Activated CD4-positive, alpha-beta memory T cell treated with anti-CD3 and anti-CD28 coated beads for 36 hours (primary cell): Measurements from ENCODE around the gene COQ9. TPM values are rescaled to one million over a fixed set of nuclear protein-coding genes. Genes with fewer than 3 reads are reported as not detected.
A peak's percentile ranks its signal among the peaks of the same experiment; 100 is the strongest.

Experiments used
- CTCF ChIA-PET: fragments of 350-600 bp; sonication (Branson Sonifier 250); formaldehyde crosslinking; loops from one replicate; lab custom pipeline; 2021; ENCODE audit warnings: antibody characterized with exemption, inconsistent platforms; lab: Charles Lee
- POLR2A ChIA-PET: fragments of 350-600 bp; sonication (Branson Sonifier 250); formaldehyde crosslinking; loops from one replicate; lab custom pipeline; 2021; ENCODE audit warnings: antibody characterized with exemption; lab: Charles Lee
- DNase-seq: peaks from one replicate; pipeline ENCODE4 v3.0.0-alpha.2; 2020
- H3K27ac Mint-ChIP-seq: one replicate; pipeline ENCODE4 v1.8.0; 2021; ENCODE audit warnings: mixed read lengths
- H3K27me3 Mint-ChIP-seq: one replicate; pipeline ENCODE4 v1.8.0; 2021; ENCODE audit warnings: mixed read lengths
- H3K36me3 Mint-ChIP-seq: one replicate; pipeline ENCODE4 v1.8.0; 2021; ENCODE audit warnings: mixed read lengths
- H3K4me1 Mint-ChIP-seq: one replicate; pipeline ENCODE4 v1.8.0; 2021; ENCODE audit warnings: low read depth, mixed read lengths
- H3K4me3 Mint-ChIP-seq: one replicate; pipeline ENCODE4 v1.8.0; 2021; ENCODE audit warnings: mild to moderate bottlenecking, mixed read lengths
- H3K9me3 Mint-ChIP-seq: one replicate; pipeline ENCODE4 v1.8.0; 2021; ENCODE audit warnings: mixed read lengths
- intact Hi-C: fragments of 100-400 bp; cut with micrococcal nuclease; formaldehyde crosslinking; loops from one replicate; pipeline ENCODE4 v1.15.1; 2023
- total RNA-seq, 2 experiments: library from RNA; stranded (reverse); gene quantifications; one replicate each; pipeline ENCODE4 v1.2.3, GENCODE V29; 2021

Gene COQ9
- total RNA-seq, 2 experiments from 2014 or later = 29.8 to 33.0 TPM

DNA sequence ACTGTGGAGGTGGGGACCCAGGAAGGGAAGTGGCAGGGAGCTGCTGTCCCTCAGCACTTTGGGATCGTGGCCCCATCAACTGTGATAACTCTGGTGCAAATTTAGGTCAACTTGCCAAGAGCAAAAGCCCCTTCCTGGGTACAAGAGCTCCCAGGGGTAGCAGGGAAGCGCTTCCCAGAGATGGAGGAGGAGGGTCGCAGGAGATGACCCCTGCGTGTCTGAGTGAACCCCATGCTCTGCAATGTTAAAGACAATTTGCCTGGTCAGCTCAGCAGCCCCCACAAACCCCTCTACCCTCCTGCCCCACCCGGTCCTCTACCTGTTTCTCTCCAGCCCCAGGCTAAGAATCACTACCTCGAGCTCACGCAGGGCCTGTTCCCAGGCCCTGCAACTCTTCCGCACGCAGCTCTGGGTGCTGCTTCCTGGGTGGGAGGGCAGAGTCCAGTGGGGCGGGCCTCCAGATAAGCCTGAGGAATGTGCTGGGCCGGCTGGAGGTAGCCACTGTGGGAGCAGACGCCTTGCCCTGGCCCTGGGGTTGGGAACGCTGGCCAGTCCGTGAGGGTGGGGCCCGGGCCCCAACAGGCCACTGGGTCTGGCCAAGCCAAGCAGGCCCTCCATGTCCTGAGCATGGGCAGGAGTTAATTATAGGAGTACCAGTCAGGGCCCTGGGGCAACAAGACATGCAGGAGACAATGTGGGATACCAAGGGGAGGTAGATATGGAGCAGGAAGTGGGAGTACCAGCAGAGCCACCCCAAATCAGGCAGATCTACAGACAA lies 32.9 kb downstream of the COQ9 start:
- H3K36me3 Mint-ChIP-seq = no peaks in the 10 kb centered on the region
- CTCF ChIA-PET = interaction anchor here (0.8 to 3.5 kb wide), 3 partner anchors 18 to 168 kb away, joined by 3 to 18 read pairs (median 3); partner anchors contain the start of gene POLR2C
- POLR2A ChIA-PET = no interaction called here
- H3K4me3 Mint-ChIP-seq = no peak overlapping the region
- no peak overlapping the region for H3K27ac Mint-ChIP-seq
- intact Hi-C loops = loop anchor here (5.0 kb wide), 1 partner anchor 57 kb away; the partner anchor contains the start of gene CCDC102A
- H3K9me3 Mint-ChIP-seq = no peaks in the 10 kb centered on the region
- no peaks in the 10 kb centered on the region for H3K27me3 Mint-ChIP-seq
- peaks cover 13% of the 10 kb centered on the region for H3K4me1 Mint-ChIP-seq
- no peak for DNase-seq

DNA sequence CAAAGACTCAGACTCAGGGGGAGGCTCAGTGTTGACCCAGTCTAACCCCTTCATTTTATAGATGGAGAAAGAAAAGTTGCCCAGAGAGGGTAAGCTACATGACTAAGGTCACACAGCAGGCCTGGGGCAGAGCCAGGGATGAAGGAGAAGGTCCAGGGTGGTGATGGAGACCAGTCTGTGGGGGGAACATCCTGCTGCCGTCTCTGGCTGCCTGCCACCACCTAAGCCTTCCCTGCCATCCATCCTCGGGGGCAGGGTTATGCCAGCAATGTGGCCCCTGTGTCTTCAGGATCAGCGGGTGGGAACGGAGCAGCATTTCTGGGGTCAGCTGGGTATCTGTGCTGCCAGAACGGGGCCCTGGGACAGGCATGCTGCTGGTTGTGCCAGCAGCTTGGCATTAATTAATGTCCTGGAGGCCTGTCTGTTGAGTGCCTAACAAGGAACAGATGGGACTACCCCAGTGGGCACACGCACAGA lies 33.5 kb downstream of the COQ9 start:
- intact Hi-C loops = no loop called here
- H3K27ac Mint-ChIP-seq = no peak overlapping the region
- DNase-seq = no peak
- H3K9me3 Mint-ChIP-seq = no peaks in the 10 kb centered on the region
- POLR2A ChIA-PET = no interaction called here
- H3K36me3 Mint-ChIP-seq = no peaks in the 10 kb centered on the region
- H3K4me1 Mint-ChIP-seq = peaks cover 13% of the 10 kb centered on the region
- H3K27me3 Mint-ChIP-seq = no peaks in the 10 kb centered on the region
- CTCF ChIA-PET = interaction anchor here (0.5 to 3.5 kb wide), 3 partner anchors 18 to 200 kb away, joined by 3 to 18 read pairs (median 3); partner anchors contain the start of gene POLR2C
- H3K4me3 Mint-ChIP-seq = no peak overlapping the region

DNA sequence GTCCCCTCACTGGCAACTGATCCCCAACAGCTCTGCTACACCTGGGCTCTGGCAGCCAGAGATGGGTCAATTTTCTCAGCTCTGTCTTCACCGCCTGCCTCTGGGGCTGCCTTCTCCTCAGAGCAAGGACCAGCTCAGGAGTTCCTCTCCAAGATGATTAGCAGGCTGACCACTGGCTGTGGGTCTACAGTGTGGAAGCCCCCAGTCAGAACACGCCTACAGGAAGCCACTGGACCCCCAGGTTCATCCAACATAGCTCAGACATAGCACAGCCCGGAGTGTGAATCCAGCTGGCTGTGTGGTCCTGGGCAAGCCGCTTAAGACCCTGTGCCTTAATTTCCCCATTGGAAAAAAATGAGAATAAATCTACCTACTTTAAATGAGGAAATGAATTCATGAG lies 34.1 kb downstream of the COQ9 start:
- no peak for DNase-seq
- Mint-ChIP-seq H3K27me3 (no peaks in the 10 kb centered on the region), H3K4me3 (no peak overlapping the region), H3K9me3 (no peaks in the 10 kb centered on the region), H3K27ac (no peak overlapping the region), H3K4me1 (peaks cover 9% of the 10 kb centered on the region), H3K36me3 (no peaks in the 10 kb centered on the region)
- ChIA-PET CTCF (interaction anchor here (0.5 to 3.5 kb wide), 2 partner anchors 38 to 200 kb away, joined by 3 to 18 read pairs; no protein-coding TSS in a partner anchor), POLR2A (no interaction called here)
- intact Hi-C loops = no loop called here

GRCh38 chr16:57482845-57483545 lies 35.7 kb downstream of the COQ9 start:
- no peaks in the 10 kb centered on the region for H3K9me3 Mint-ChIP-seq
- intact Hi-C loops = no loop called here
- no peak overlapping the region for H3K4me3 Mint-ChIP-seq
- POLR2A ChIA-PET = no interaction called here
- H3K36me3 Mint-ChIP-seq = no peaks in the 10 kb centered on the region
- H3K27me3 Mint-ChIP-seq = no peaks in the 10 kb centered on the region
- CTCF ChIA-PET = no interaction called here
- H3K4me1 Mint-ChIP-seq = peaks cover 11% of the 10 kb centered on the region
- H3K27ac Mint-ChIP-seq = no peak overlapping the region
- DNase-seq = no peak

DNA sequence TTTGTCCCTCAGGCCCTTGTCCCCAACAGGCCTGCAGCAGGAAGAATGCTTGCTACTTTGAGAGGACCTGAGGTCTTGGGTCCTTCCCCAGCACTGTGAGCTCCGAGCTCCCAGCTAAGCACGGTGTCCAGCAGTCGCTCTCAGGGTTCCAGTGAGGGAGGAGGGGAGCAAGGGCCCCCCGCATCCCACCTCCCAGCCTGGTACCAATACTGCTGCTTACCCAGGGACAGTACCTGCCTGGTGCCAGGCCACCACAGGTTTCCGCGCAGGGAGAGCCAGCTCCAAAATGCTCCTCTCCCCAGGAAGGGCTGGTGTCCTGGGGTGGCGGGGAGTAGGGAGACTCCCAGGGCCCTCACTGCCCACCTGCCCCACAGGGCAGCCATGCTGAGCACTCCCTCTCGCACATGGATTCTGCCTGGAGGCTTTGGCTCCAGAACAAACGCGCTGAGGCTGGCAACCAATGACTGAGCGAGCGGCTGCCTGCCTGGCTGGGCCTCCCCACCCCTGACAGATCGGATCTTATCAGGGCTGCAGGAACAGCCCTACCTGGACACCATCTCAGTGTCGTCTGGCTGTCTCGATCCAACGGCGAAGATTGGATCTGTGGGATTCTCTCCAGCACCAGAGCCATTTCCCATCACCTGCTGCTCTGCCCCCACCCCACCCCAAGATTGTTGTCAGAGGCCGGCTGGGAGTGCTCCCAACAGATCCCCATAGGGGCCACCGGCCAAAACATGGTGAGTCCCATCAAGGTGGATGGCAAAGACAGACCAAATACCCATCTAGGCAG lies 36.6 kb downstream of the COQ9 start:
- Mint-ChIP-seq H3K9me3 (no peaks in the 10 kb centered on the region), H3K27me3 (no peaks in the 10 kb centered on the region), H3K4me3 (no peak overlapping the region), H3K4me1 (peaks cover 11% of the 10 kb centered on the region), H3K36me3 (no peaks in the 10 kb centered on the region), H3K27ac (no peak overlapping the region)
- ChIA-PET POLR2A (interaction anchor here (2.8 kb wide), 1 partner anchor 21 kb away, joined by 13 read pairs; the partner anchor contains the start of gene POLR2C), CTCF (interaction anchor here (1.4 to 3.9 kb wide), 2 partner anchors 9 to 22 kb away, joined by 5 to 21 read pairs; partner anchors contain the start of gene POLR2C)
- DNase-seq = no peak
- intact Hi-C loops = no loop called here

DNA sequence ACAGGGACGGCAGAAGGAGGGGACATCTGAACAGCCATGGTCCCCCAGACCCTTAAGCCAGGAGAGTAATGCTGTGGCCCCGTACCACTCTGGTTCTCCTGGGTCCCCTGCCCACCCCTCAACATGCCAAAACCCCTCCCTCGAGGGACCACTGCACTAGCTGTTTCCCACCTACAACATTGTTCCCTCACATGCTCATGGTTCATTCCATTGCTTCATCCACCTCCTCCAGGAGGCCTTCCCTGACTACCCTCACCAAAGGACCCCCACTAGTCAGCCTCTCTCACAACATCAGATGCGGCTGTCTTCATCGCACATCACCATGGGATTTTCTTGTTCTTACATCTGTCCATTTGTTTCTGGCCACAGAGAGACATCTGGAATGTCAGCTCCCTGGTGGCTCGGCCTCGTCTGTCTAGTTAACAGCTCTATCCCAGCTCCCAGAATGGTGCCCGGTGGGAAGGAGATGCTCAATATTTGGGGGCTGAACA lies 37.3 kb downstream of the COQ9 start:
- Mint-ChIP-seq H3K9me3 (no peaks in the 10 kb centered on the region), H3K27me3 (no peaks in the 10 kb centered on the region), H3K36me3 (no peaks in the 10 kb centered on the region), H3K4me3 (no peak overlapping the region), H3K4me1 (peaks cover 11% of the 10 kb centered on the region), H3K27ac (no peak overlapping the region)
- CTCF ChIA-PET = interaction anchor here (1.3 to 4.0 kb wide), 4 partner anchors 9 to 185 kb away, joined by 5 to 27 read pairs (median 14); partner anchors contain the start of gene POLR2C
- no peak for DNase-seq
- intact Hi-C loops = no loop called here
- POLR2A ChIA-PET = interaction anchor here (2.8 kb wide), 1 partner anchor 22 kb away, joined by 13 read pairs; the partner anchor contains the start of gene POLR2C

DNA sequence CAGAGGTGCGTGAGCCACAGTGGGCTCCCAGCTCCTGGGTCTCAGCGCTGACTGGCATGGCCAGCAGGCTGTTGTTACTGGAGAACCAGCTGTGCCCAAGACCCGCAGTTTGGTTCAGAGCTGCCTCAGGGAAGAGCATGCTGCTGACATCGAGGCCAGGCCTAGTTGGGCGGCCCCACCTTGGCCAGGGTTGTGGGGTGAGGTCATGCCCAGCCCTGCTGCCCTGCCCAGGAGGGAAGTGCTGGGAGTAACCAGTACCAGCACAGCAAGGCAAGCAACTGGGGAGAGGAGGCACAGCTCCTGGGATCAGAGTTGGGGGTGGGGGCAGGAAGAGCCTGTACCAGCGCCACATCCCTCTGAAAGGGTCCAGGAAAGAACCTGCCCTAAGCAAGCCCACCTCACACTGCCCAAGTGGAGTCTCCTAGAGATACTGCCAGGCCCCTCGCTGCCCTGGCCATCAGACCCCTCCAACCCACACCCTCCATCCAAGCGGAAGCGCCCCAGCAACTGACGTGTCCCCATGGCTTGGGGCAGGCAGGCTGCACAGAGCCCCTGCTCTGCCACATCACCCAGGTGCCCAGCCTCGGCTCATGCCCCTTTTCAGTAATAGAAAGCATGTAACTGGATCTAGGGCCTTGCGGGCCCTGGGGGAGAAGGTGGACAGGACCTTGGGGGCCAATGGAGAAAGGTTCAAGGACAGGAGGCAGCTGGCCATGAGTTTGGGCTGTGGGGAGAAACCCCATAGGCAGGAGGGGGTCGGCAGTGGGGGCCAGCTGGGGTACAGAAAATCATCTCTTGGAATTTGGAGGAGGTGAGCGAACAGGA lies 38.0 kb downstream of the COQ9 start:
- intact Hi-C loops = no loop called here
- H3K36me3 Mint-ChIP-seq = no peaks in the 10 kb centered on the region
- peak overlapping the region; percentile 79 for H3K4me3 Mint-ChIP-seq
- no peak overlapping the region for H3K27ac Mint-ChIP-seq
- H3K4me1 Mint-ChIP-seq = peaks cover 11% of the 10 kb centered on the region
- ChIA-PET CTCF (interaction anchor here (1.3 to 4.0 kb wide), 4 partner anchors 10 to 185 kb away, joined by 5 to 27 read pairs (median 14); partner anchors contain the start of gene POLR2C), POLR2A (interaction anchor here (2.8 kb wide), 1 partner anchor 22 kb away, joined by 13 read pairs; the partner anchor contains the start of gene POLR2C)
- no peak for DNase-seq
- no peaks in the 10 kb centered on the region for H3K9me3 Mint-ChIP-seq
- H3K27me3 Mint-ChIP-seq = no peaks in the 10 kb centered on the region

DNA sequence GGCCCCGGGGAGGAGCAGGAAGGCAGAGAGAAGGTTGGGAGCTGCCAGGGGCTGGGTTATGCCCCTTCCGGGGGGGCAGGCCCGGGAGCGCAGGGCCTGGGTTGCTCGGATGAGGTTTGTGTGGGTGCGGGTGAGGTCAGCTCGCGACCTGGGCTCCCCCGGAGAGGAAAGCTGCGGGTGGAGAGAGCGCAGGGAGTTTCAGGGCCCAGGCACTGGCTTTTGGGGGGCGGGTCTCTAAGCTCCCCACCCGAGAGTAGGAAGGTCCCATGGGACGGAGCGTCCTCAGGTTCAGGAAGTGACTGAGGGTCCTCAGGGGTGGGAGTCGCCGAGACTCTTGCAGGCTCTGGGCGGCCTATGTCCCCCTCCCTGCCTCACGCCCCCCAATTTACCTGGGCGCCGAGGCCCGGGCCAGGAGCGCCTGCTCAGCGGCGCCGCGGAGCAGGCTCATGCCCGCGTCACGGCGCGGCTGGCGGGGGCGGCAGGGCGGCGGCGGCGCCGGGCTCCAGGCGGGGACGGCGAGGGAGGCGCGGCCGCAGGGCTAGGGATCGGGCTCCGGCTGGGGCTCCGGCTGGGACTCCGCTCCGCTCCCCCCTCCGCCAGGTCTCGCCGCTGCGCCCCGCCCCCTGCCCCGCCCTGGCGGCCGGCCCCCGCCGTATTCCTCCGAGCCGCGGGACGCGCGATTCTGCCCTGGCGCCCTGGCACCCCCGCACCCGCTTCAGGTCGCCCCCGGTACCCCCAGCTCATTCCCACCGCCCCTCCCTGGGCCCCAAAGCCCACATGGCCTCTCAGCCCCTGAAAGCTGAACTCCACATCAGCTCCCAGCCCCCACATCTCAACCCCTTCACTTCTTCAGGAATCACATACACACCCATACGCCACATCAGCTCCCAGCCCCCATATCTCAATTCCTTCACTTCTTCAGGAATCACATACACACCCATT lies 38.9 kb downstream of the COQ9 start, which contains the start of gene DOK4:
Gene DOK4 (minus strand): TSS at position 578 of the 942 bp plus-strand sequence. CDS start 6,986 bp downstream, outside the sequence.
- Mint-ChIP-seq H3K9me3 (no peaks in the 10 kb centered on the region), H3K27ac (peak within 1 kb of the TSS; percentile 64), H3K4me1 (peaks cover 11% of the 10 kb centered on the region), H3K4me3 (peak within 1 kb of the TSS; percentile 79), H3K36me3 (no peaks in the 10 kb centered on the region), H3K27me3 (no peaks in the 10 kb centered on the region)
- ChIA-PET POLR2A (interaction anchor here (1.6 to 2.8 kb wide), 2 partner anchors 23 to 52 kb away, joined by 5 to 13 read pairs; partner anchors contain the start of gene POLR2C), CTCF (interaction anchor here (0.6 to 4.0 kb wide), 6 partner anchors 24 to 710 kb away, joined by 3 to 27 read pairs (median 6); partner anchors contain the start of genes CIAPIN1, COQ9 and POLR2C)
- intact Hi-C loops = loop anchor here (1.0 kb wide), 1 partner anchor 51 kb away; no protein-coding TSS in a partner anchor
- peak; percentile 85 for DNase-seq
